ENCODE measurements around the gene HOXA5. TPM values are rescaled to one million over a fixed set of nuclear protein-coding genes. Genes with fewer than 3 reads are reported as not detected.
A peak's percentile ranks its signal among the peaks of the same experiment; 100 is the strongest.

Gene HOXA5
- total RNA-seq, 1 donor from 2014 or later = 16.0 TPM

GRCh38 chr7:27152816-27153442, 9.4 kb upstream of the HOXA5 start:
- Histone ChIP-seq H3K4me1 (peaks cover 31% of the 10 kb centered on the region), H3K4me3 (peak overlapping the region; percentile 70), H3K27me3 (peaks cover 93% of the 10 kb centered on the region), H3K27ac (peak overlapping the region; percentile 88), H3K9me3 (no peaks in the 10 kb centered on the region), H3K36me3 (no peaks in the 10 kb centered on the region)
- no peak for ATAC-seq
- no peak for DNase-seq
- TF ChIP-seq CTCF (IDR thresholded peaks at IDR 0.05) = no peak
- intact Hi-C loops (cut with DNase I) = no loop called here

GRCh38 chr7:27151931-27152815, 8.7 kb upstream of the HOXA5 start, which contains the start of gene HOXA3:
Gene HOXA3, minus strand, starts transcription at chr7:27152583. Its CDS starts 41,943 bp downstream, at chr7:27110640.
- DNase-seq (peak; percentile 69), ATAC-seq (peak; percentile 3)
- peaks cover 90% of the 10 kb centered on the region for H3K27me3 ChIP-seq
- no peak for TF ChIP-seq CTCF (IDR thresholded peaks at IDR 0.05)
- intact Hi-C loops (cut with DNase I) = no loop called here
- peak within 1 kb of the TSS; percentile 70 for H3K4me3 ChIP-seq
- peak within 1 kb of the TSS; percentile 88 for H3K27ac ChIP-seq
- H3K36me3 ChIP-seq = no peaks in the 10 kb centered on the region
- no peaks in the 10 kb centered on the region for H3K9me3 ChIP-seq
- H3K4me1 ChIP-seq = peaks cover 32% of the 10 kb centered on the region

GRCh38 chr7:27151341-27151930, 8.0 kb upstream of the HOXA5 start:
- Histone ChIP-seq H3K36me3 (no peaks in the 10 kb centered on the region), H3K4me3 (peak overlapping the region; percentile 70), H3K4me1 (peaks cover 32% of the 10 kb centered on the region), H3K27me3 (peaks cover 90% of the 10 kb centered on the region), H3K27ac (peak overlapping the region; percentile 88), H3K9me3 (no peaks in the 10 kb centered on the region)
- no peak for TF ChIP-seq CTCF (IDR thresholded peaks at IDR 0.05)
- ATAC-seq = no peak
- peak; percentile 64 for DNase-seq
- intact Hi-C loops (cut with DNase I) = no loop called here

- H3K4me3 ChIP-seq = peak overlapping the region; percentile 70
- ATAC-seq (peak; percentile 84), DNase-seq (peak; percentile 86)
- H3K27me3 ChIP-seq = peaks cover 91% of the 10 kb centered on the region
- peak overlapping the region; percentile 88 for H3K27ac ChIP-seq
- peak; percentile 88 for TF ChIP-seq CTCF (IDR thresholded peaks at IDR 0.05)
- H3K4me1 ChIP-seq = peaks cover 29% of the 10 kb centered on the region
- H3K36me3 ChIP-seq = no peaks in the 10 kb centered on the region
- no peaks in the 10 kb centered on the region for H3K9me3 ChIP-seq
- intact Hi-C loops (cut with DNase I) = no loop called here
Observed at GRCh38 chr7:27150568-27151340, 7.3 kb upstream of the HOXA5 start.
